Measurements from ENCODE around the gene PALLD. TPM values are rescaled to one million over a fixed set of nuclear protein-coding genes. Genes with fewer than 3 reads are reported as not detected.

Gene PALLD
- total RNA-seq, 1 donor from 2014 or later, result 12.1 TPM

DNA sequence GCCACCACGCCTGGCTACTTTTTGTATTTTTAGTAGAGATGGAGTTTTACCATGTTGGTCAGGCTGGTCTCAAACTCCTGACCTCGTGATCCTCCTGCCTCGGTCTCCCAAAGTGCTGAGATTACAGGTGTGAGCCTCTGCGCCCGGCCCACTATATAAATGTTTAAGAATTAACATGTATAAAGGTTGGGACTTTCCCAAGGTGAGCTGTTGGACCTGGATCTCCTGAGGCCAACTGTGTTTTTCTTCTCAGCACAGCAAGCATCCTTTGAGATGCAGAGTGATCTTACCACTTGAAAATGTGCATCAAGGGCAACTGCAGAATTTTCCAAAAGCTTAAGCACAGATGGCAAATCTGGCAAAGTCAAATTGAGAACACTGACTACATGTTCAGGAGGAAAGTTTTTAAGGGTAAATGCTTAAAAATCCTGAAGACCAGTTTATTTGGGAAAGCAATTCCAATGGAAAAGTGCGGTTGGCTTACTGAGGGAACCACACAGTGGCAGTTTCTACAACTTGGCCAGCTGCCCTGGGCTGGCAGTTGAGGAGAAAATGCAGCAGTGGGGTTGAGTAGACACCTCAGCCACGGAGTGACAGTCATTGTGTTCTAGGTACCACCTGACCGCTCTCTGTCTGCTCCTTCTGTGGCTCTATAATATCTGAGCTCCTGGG, 344.3 kb downstream of the PALLD start:
- intact Hi-C loops (cut with micrococcal nuclease), result no loop called here

DNA sequence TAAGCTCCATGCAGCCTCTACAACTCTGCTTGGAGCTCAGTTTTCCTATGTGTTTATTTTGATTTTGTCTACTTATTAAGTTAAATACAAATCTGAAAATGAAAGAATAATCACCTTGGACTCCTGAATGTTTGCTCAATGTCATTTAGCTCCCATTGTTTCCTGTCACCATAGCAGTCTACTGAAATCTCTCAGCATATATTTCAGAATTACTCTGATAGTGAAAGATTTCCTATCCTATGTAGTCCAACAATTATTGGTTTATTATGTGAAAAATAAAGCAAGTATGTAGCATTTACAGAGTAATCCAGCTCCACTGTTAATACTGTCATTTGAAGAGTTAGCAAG, 344.8 kb downstream of the PALLD start:
- intact Hi-C loops (cut with micrococcal nuclease), result no loop called here

DNA sequence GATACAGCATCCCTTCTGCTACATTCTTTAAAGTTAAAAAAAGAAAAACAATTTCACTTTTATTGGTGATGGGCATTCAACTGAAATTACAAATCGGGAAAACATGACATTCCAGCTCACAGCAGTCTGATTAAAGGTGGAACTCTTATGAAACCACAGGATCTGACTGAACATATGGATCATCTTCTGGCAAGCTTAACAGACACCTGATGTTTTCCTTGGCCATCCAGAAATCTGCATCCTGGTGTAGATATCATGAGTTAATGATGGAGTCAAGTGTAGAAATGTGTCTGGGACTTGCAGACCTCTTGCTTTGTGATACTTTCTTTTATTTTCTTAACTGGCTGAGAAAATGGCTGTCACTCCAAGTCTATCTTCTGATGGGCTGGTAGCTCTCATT, 345.3 kb downstream of the PALLD start:
- intact Hi-C loops (cut with micrococcal nuclease), result no loop called here

DNA sequence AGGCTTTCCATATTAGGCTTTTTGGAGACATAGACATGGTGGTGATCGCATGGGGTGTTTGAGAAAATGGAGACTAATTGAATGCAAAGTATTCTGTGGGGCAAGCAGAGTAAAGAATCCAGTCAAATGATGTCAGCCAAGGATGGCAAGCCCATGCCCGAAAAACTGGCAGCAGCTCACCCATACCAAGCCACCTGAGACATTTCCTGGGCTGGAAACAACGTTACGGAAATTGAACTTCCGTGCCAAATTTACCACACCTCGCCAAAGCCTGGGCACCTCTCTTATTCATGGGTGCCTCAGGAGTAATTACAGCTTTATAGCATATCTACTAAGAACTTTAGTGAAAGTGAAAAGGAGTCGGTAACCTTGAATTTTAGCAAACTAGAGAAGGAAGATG, 346.8 kb downstream of the PALLD start:
- intact Hi-C loops (cut with micrococcal nuclease), result no loop called here

DNA sequence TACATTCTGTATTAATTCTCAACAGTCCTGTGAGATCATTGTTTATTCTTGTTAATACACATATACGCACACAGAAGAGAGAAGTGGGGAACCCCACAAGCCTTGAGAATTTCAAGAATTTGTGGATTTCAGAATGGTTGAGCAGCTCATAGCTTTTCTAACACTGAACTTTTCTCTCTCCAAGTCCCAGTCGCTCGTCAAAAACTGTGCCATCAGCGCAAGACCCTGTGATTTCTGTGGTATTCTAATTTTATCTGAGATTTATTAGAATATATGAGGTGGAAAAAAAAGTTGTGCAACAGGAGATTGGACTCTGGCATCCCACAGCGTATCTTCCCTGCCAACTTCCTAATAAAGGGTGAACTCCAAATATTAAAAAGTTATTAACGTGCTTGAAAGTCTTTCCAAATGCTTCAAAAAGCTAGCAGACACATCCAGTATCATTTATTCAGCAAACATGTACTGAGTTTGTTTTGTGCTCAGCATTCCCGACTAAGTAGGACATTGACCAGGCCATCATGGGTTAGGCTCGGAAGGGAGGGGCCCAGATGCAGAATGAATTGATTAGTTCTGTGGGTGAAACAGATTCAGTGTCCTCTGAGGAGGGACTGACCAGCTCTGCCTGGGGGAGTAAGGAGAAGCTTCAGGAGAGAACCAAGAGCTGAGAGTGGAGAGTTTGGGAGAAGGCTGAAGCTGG, 347.6 kb downstream of the PALLD start:
- intact Hi-C loops (cut with micrococcal nuclease), result no loop called here

DNA sequence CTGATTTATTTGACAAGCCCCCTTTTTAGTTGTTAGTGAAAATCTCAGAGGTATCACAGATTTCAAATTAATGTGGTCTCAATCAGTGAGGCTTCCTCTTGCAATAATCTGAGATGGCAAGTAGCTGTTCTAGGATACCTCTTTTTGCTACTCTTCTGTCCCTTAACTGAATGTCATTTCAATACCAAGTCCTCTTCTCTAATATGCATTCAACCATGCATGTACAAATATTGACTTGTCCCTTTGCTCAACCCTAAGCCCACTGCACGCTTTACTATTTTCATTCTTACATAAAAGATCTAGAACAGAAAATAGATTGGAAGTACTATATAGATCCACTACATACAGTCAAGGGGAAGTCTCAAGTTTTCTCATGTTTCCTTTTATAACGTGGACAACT, 349.0 kb downstream of the PALLD start:
- intact Hi-C loops (cut with micrococcal nuclease), result no loop called here

DNA sequence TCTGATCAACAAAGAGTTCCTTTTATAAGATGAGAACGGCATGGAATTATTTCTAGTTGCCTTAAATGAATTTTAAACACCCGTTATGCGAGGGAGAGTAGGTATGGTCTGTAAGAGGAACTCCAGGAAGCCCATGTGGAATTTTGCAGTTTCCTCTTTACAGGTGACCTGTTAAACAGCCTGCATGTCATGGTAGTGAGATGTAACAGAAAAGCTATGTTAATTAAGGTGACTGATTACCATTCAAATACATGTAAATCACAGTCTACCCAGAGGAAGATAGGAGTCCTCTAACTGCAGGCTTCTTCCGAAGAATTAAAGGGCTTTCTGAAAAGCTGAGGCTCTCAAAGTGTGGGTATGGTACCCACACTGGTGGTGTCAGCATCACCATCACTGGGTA, 349.6 kb downstream of the PALLD start:
- intact Hi-C loops (cut with micrococcal nuclease), result no loop called here

DNA sequence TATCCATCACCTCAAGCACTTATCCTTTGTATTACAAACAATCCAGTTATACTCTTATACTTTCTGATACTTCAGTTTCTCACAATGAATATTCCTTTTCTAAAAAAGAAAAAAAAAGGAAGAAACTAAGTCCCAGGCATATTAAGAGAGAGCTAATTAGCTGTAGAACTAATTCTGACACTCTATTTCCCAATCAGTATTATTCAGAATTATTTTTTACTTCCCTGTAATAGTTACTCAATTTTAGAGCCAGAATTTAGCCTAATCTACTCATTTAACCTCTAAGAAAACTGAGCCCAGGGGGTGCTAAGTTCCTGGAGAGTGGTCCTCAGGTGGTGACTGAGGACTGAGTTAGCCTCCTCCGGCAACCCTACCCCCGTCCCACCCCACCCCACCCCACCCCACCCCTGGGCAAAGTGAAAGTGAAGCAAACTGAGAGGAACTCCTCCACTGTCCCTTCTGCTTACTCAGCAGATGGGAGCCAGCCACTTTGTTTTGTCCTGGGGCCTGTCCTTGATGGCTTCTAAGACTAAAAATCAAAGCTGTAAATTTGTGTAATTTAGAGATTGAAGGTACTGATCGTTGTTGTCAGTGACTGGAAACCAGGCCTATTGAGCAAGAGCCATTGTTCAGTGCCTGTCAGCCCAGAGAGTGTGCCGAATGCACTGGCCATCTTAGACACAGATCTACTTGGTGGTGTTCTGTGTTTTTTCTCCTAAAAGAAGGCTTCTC, 351.1 kb downstream of the PALLD start:
- intact Hi-C loops (cut with micrococcal nuclease), result loop anchor here (1.0 kb wide), 1 partner anchor 16 kb away; no protein-coding TSS in a partner anchor

DNA sequence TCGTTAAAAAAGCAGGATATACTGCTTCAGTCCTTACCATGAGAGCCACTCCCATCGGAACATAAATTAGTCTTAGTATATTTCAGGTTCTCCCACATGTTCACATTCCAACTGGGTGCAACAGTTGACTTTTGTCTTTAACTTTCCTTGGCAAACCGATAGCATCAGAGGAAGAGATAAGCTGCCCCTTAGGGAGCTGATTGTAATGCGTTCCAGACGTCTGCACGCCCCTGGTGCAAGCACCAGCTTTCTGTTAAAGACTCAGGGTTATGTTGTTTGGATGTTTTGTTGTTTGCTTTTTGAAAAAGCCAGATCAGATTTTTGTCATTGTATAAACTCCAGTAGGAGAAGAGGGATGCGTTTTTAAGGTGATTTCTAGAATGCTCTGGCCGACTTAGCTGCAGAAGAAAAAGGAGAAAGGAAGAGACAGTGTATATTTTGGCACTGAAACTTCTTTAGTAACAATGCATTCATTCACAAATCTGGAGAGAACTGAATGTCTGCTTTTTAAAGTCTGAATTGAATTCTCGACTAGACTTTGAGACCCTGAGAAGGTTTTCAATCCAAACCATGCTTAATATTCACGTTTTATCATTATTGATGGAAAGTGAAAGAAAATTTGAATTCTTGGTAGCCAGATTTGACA, 352.3 kb downstream of the PALLD start:
- intact Hi-C loops (cut with micrococcal nuclease), result loop anchor here (1.0 kb wide), 1 partner anchor 8 kb away; no protein-coding TSS in a partner anchor

DNA sequence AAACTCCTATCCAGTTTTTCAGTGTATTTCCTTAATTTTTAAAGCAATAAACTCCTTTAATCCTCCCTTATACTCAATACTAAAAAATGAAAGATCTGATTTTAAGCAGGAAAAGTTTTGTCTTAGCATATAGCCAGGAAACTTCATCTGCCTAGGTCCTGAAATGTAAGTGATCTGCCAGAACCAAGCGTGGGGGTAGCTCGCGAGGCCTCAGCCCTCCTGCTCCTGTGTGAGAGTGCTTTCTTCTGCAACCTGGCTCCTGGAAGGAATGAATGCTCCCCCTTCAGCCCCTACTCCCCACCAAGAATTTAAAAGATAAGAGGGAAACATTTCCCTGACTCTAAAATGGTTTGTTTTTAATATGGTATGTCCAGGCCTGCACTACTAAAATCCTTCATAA, 353.1 kb downstream of the PALLD start:
- intact Hi-C loops (cut with micrococcal nuclease), result loop anchor here (1.0 kb wide), 1 partner anchor 7 kb away; no protein-coding TSS in a partner anchor

DNA sequence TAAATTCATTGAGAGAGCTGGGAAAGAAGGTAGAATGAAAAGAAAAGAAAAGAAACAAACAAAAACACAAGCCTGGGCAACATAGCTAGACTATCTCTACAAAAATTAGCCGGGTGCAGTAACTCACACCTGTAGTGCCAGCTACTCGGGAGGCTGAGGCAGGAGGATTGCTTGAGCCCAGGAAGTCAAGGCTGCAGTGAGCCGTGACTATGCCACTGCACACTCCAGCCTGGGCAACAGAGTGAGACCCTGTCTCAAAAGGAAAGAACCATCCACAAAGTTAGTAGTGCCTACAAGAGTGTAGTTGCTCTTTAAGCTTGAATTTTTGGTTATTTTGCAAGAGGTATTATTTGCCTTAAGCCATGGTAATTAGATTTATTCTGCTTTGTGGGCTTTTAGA, 355.5 kb downstream of the PALLD start:
- intact Hi-C loops (cut with micrococcal nuclease), result no loop called here

DNA sequence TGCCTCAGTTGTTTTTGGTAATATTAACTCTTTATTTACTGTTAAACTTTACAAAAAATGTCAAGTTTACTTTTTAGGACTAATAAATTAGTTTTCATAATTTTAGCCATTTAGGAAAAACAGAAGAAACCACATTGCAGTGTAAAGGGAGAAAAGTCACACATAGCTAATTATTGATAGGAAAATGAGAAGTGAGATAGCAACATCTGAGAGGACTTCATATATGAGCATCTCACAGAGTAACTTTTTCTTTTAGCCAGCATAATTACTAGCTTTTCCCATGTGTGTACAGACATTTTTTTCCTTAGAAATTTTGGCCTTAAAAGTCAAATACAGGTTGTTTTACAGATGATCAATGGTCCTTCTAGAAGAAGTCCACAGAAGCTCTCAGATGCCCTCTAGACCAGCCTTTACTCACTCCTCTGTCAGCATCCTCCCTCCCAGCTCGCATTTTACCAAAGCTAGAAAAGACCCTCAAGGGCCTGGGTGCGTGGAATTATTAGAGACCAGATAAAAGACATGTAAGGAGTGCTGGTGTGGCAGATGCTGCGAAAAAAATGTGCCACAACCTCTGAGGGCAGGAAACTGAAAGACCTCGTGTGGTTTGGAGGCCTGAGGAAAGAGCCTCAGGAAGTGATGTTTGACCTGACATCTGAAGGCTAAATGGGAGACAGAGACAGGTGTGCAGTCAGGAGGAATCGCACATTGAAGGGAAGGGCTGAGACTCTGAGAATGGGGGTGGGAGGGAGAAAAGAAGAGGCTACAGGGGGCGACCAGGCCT, 356.3 kb downstream of the PALLD start:
- intact Hi-C loops (cut with micrococcal nuclease), result no loop called here

DNA sequence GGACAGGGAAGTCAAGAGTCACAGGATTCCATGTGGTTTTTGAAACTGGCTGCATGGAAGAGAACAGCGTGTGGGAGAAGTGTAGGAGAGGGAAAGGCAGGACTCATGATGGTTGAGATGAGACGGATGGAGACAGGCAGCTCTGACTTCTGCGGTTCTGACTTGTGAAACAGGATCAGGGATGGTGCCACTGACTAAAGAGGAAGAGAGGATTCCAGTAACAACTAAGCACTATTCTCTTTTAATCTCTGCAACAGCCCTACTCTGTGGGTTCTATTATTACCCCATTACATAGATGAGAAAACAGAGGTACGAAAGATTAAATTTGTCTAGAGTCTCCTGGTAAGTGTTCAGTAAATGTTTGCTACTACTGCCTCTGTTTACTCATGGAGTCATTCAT, 356.9 kb downstream of the PALLD start:
- intact Hi-C loops (cut with micrococcal nuclease), result no loop called here

DNA sequence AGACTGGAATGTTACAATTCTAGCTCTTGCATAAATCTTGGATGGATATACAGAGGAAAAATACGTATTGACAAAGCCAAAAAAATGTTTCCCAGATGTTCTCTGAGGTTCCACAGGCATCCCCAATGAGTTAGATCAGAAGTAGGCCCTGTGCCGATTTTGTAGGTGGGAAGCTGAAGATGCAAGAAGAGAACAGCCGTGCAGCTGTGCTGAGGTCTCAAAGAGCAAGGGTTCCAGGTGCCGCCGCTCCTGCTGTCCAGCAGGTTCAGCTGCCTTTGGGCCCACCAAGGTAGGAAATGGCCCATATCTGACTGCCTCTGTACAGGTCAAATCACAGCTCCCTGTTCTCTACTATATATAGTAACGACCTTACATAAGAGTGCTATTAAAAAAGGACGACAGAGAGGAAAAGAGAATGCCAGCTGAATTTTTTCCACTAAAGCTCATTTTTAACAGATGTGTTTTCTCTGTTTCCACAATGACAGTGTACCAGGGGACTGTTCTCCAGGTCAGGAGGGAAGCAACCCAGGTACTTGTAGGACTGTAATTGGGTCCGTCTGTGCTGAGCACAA, 357.6 kb downstream of the PALLD start:
- intact Hi-C loops (cut with micrococcal nuclease), result no loop called here

DNA sequence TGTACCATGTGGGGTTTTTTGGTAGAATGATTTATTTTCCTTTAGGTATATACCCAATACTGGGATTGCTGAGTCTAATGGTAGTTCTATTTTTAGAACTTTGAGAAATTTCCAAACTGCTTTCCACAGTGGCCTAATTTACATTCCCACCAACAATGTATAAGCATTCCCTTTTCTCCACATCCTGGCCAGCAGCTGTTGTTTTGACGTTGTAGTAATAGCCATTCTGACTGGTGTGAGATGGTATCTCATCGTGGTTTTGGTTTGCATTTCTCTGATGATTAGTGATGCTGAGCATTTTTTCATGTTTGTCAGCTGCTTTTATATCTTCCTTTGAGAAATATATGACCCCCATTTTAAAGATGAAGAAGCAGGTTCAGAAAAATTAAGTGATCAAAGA, 359.5 kb downstream of the PALLD start:
- intact Hi-C loops (cut with micrococcal nuclease), result no loop called here

DNA sequence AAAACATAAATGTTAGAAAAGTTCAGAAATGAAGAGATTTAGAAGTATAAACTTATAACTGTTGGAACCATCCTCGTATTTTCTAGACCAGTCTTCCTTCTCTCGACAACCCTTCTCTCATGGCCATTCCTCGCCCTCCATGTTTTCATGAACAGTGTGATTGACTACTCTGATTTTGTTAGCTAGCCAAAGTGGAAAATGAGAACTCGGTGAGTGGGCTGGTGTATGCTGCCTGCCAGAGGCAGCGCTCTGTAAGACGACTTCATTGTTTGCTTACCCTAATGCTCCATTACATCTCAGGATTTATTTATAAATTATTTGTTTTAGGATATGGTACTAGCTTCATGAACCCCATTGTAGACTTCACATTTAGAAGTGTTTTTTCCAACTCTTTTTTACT, 360.2 kb downstream of the PALLD start:
- intact Hi-C loops (cut with micrococcal nuclease), result loop anchor here (1.0 kb wide), 1 partner anchor 8 kb away; no protein-coding TSS in a partner anchor

DNA sequence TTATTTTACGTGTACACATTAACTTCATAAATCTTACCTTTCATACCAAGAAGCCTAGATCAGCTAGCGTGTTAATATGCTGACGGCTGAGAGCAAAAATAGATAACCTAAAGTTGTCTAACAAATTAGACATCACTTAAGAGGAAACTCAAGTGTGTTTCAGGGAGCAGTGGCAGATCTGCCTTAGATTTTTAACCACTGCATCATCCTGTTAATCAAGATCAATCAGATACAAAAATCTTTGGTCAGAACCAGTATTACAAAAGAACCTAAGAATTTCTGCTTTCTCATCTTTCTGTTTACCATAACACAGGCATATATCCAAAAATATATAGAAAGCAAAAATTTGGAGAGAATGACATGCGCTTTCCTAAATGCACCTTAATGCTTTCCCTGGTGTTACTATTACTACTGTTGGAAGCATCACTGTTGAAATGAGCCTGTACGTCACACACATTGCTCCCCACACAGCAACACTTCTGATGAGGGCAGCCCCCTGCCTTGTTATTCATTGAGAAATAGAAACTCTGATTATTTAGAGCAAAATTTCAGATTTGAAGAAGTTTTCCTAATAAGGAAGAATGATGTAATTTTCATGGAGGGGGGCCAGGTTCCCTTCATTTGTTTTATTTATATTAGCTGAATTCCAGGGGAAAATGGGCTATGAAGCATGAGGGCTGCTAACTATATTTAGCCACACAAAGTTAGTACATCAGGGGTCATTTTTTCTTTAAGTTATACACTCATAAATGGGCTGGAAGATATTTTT, 360.9 kb downstream of the PALLD start:
- intact Hi-C loops (cut with micrococcal nuclease), result loop anchor here (1.0 kb wide), 1 partner anchor 8 kb away; no protein-coding TSS in a partner anchor

DNA sequence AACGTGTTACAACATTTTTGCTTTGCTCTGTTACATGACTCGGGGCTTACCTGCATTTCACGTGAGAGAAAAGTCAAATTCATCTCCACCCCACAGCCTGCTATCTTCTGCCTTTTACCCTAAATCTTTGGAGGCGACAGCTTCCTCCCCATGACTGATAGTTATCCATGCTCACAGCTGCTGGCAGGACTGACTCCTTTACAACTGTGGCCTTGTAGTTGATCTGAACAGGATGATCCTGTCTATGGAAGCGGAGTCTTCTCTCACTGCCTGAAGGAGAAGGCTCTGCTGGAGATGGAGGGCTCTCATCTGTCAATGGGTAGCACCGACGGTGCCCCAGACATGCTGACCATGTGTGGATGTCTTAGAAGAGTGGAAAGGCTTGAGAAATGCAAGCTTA, 362.2 kb downstream of the PALLD start:
- intact Hi-C loops (cut with micrococcal nuclease), result no loop called here

DNA sequence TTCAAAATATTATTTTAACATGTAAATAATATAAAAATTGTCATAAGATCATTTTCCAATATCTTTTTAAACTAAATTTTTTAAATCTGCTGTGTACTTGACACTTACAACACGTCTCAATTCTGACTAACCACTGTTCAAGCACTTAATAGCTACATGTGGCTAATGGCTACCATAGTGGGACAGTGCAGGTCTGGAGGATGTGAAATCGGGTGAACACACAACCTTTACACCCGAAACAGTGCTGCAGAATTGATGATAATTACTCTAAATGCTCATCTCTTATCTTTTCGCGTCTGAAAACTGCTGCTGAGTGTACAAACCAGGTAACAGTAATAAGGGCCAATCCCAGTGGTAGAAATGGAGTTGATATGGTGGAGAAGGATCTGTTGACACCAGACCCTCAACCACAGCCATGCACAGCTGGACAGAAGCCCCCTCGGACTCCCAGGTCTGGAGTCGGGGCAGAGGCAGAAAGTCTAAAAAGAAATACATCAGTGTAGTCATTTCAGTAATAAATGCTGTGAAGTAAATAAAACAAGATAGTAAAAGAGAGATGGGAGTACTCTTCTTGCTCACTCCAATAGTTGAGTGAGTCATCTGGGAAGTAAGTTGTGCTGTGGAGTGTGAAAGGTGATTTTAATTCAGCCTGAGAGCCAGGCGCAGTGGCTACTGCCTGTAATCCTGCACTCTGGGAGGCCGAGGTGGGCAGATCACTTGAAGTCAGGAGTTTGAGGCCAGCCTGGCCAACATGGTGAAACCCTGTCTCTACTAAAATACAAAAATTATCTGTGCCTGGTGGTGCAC, 363.2 kb downstream of the PALLD start:
- intact Hi-C loops (cut with micrococcal nuclease), result no loop called here

Measured in T-helper 1 cell treated with Interleukin-12 subunit alpha and Interleukin-12 subunit beta and Interleukin-4 antibody, amounts not matched to agents 30 ng/mL and 1 ng/mL, for 36 hours (primary cell).